ENCODE data around the gene FLNC.

The FLNC gene

GRCh38 chr7:128865303-128865702, 35.1 kb downstream of the FLNC start:
- Histone ChIP-seq H3K4me1 (ENCODE audit: insufficient read depth, low read length) (peaks cover 6% of the 10 kb centered on the region), H3K9me3 (ENCODE audit: control insufficient read depth, insufficient read depth, low read length) (no peaks in the 10 kb centered on the region), H3K9ac (ENCODE audit: low read depth, low read length) (no peak overlapping the region), H3K36me3 (ENCODE audit: insufficient read depth, low read length) (no peaks in the 10 kb centered on the region)

DNA sequence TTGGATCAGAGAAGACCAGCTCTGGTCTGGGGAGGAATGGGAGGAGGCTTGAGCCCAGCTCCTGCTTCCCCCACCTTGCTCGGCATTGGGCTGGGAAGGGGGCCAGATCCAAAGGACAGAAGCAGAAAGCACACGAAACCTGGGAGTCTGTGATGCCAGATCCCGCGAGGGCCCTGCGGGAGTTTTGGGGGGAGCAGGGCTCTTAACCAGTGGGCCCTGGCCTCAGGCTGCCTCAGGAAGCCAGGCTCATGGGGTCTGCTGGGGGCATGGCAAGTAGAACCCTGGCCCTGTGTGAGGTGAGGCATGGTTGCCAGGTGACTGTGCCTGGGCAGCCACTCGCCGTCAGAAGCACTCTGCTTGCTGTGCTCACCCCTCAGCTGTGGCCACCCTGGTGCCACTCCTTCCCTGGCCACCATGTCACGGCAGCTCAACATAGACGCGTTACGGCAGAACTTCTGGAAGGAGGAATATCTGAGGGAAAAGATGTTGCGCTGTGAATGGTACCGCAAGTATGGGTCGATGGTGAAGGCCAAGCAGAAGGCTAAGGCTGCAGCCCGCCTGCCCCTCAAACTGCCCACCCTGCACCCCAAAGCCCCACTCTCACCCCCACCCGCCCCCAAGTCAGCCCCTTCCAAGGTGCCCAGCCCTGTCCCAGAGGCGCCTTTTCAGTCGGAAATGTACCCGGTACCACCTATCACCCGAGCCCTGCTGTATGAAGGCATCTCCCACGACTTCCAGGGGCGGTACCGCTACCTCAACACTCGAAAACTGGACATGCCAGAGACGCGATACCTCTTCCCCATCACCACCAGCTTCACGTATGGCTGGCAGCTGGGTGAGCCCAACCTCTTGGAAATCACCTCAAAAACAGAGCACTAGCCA, 36.0 kb downstream of the FLNC start:
- Histone ChIP-seq H3K36me3 (ENCODE audit: insufficient read depth, low read length) (no peaks in the 10 kb centered on the region), H3K9ac (ENCODE audit: low read depth, low read length) (no peak overlapping the region), H3K9me3 (ENCODE audit: control insufficient read depth, insufficient read depth, low read length) (no peaks in the 10 kb centered on the region), H3K4me1 (ENCODE audit: insufficient read depth, low read length) (no peaks in the 10 kb centered on the region; the same call in 1 of the 2 replicates)

DNA sequence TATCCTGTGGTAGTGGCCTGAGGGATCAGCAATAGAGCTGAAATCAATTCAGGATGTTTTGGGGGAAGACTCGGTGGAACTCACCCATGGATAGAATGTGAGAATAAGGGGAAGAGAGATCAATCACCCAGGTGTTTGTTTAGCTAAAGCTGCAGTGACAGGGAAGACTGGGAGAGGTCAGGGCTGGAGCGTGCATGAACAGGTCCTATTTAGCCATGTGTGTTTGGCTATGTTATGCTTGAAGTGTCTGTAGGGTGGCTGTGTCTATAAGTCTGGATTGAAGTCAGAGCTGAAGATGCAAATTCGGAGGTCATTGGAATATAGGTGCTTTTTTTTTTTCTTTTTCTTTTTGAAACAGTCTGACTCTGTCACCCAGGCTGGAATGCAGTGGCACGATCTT, 37.0 kb downstream of the FLNC start:
- Histone ChIP-seq H3K4me1 (ENCODE audit: insufficient read depth, low read length) (peaks cover 2% of the 10 kb centered on the region; the same call in 1 of the 2 replicates), H3K9ac (ENCODE audit: low read depth, low read length) (no peak overlapping the region), H3K36me3 (ENCODE audit: insufficient read depth, low read length) (no peaks in the 10 kb centered on the region), H3K9me3 (ENCODE audit: control insufficient read depth, insufficient read depth, low read length) (no peaks in the 10 kb centered on the region)

GRCh38 chr7:128867842-128868623, 37.8 kb downstream of the FLNC start:
- Histone ChIP-seq H3K36me3 (ENCODE audit: insufficient read depth, low read length) (no peaks in the 10 kb centered on the region), H3K9ac (ENCODE audit: low read depth, low read length) (no peak overlapping the region; the same call in 1 of the 2 replicates), H3K9me3 (ENCODE audit: control insufficient read depth, insufficient read depth, low read length) (no peaks in the 10 kb centered on the region), H3K4me1 (ENCODE audit: insufficient read depth, low read length) (peaks cover 3% of the 10 kb centered on the region; the same call in 1 of the 2 replicates)

- Histone ChIP-seq H3K4me1 (ENCODE audit: insufficient read depth, low read length) (peaks cover 3% of the 10 kb centered on the region; the same call in 1 of the 2 replicates), H3K36me3 (ENCODE audit: insufficient read depth, low read length) (no peaks in the 10 kb centered on the region), H3K9ac (ENCODE audit: low read depth, low read length) (peak overlapping the region; percentile 69)
Observed at GRCh38 chr7:128868624-128869137, 38.5 kb downstream of the FLNC start.

DNA sequence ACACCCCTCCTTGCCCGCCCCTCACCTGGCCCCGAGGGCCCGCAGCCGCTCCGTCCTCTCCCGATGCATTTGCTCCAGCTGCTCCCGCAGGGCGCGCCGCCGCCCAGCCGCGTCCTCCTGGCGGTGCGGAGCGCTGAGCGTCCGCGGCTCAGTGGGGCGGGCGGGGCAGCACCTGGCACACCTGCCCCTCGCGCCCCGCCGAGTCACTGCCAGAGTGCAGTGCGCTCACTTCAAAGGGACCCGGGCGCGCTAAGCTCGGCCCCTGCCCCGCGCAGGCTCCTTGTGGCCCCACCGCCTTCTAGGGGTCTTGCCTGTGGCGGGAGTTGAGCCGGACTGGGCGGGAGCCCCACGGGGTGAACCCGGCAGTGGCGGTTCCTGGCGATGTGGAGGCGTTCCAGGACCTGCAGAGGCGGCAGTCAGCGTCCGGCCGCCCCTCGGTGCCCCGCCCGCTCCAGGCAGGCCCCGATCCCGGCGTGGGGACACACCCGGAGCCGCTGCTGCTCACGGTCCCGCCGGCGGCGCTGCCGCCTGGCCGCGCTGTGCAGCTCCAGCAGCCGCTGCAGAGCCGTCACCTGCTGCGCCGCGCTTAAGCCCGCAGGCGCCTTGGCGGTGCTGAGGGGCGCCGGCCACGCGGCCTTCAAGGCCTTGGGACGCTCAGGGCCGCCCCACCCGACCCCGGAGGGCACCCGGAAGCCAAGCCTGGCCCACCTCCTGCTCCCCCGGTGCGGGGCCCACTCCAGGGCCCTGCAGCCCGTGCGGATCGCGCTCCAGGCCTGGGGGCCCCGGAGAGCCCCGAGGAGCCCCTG, 39.1 kb downstream of the FLNC start:
- Histone ChIP-seq H3K4me1 (ENCODE audit: insufficient read depth, low read length) (peaks cover 3% of the 10 kb centered on the region; the same call in 1 of the 2 replicates), H3K9me3 (ENCODE audit: control insufficient read depth, insufficient read depth, low read length) (no peaks in the 10 kb centered on the region), H3K9ac (ENCODE audit: low read depth, low read length) (peak overlapping the region; percentile 69), H3K36me3 (ENCODE audit: insufficient read depth, low read length) (no peaks in the 10 kb centered on the region)

More at GRCh38 chr7:128868624-128869137, 38.5 kb downstream of the FLNC start:
- no peaks in the 10 kb centered on the region for H3K9me3 ChIP-seq (ENCODE audit: control insufficient read depth, insufficient read depth, low read length)

GRCh38 chr7:128869944-128870285, 39.7 kb downstream of the FLNC start:
- peak overlapping the region; percentile 69; the same call in 1 of the 2 replicates for H3K9ac ChIP-seq (ENCODE audit: low read depth, low read length)
- H3K36me3 ChIP-seq (ENCODE audit: insufficient read depth, low read length): no peaks in the 10 kb centered on the region
- H3K9me3 ChIP-seq (ENCODE audit: control insufficient read depth, insufficient read depth, low read length): no peaks in the 10 kb centered on the region
- H3K4me1 ChIP-seq (ENCODE audit: insufficient read depth, low read length): peaks cover 3% of the 10 kb centered on the region; the same call in 1 of the 2 replicates

DNA sequence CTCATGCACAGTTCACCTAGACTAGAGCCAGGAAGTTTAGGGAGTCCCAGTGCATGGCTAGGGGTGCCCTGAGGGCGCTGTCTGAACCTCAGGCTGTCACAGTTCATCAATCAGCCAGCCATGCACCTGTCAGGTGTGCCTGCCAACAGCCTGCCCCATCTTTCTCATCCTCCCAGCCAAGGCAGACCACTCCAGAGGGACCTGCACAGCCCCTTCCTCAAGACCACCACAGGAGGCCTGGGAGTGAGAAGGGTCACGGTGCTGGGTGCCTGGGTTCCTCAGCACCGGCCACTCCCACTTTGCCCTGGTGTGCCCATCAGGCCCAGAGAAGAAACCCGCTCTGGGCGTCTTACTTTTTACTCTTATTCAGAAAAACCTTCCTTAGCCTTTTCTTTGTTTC, 40.8 kb downstream of the FLNC start:
- Histone ChIP-seq H3K9me3 (ENCODE audit: control insufficient read depth, insufficient read depth, low read length) (no peaks in the 10 kb centered on the region), H3K36me3 (ENCODE audit: insufficient read depth, low read length) (no peaks in the 10 kb centered on the region), H3K9ac (ENCODE audit: low read depth, low read length) (no peak overlapping the region), H3K4me1 (ENCODE audit: insufficient read depth, low read length) (peaks cover 3% of the 10 kb centered on the region; the same call in 1 of the 2 replicates)

- Histone ChIP-seq H3K36me3 (ENCODE audit: insufficient read depth, low read length) (no peaks in the 10 kb centered on the region), H3K9ac (ENCODE audit: low read depth, low read length) (no peak overlapping the region), H3K4me1 (ENCODE audit: insufficient read depth, low read length) (peaks cover 3% of the 10 kb centered on the region; the same call in 1 of the 2 replicates), H3K9me3 (ENCODE audit: control insufficient read depth, insufficient read depth, low read length) (no peaks in the 10 kb centered on the region)
Observed at GRCh38 chr7:128872394-128872824, 42.2 kb downstream of the FLNC start.

DNA sequence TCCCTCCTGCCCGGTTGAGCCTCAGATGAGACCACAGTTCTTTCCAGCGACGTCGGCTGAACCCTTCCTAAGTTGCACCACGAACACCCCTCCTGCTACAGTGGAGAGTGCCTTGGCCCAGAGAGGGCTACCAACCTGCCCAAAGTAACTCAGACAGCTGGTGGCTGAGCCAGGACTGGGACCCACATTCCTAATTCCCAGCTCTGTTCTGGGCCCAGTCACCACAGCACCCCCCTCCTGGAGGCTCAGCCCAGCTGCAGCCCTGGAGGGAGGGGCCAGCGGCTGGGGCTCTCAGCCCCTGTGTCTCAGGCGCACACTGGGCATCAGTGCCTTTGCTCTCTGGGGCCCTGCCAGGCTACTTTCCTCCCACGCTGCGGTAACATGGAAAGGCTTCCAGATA, 43.0 kb downstream of the FLNC start:
- peaks cover 3% of the 10 kb centered on the region; the same call in 1 of the 2 replicates for H3K4me1 ChIP-seq (ENCODE audit: insufficient read depth, low read length)
- no peaks in the 10 kb centered on the region for H3K9me3 ChIP-seq (ENCODE audit: control insufficient read depth, insufficient read depth, low read length)
- H3K9ac ChIP-seq (ENCODE audit: low read depth, low read length): no peak overlapping the region
- no peaks in the 10 kb centered on the region for H3K36me3 ChIP-seq (ENCODE audit: insufficient read depth, low read length)

DNA sequence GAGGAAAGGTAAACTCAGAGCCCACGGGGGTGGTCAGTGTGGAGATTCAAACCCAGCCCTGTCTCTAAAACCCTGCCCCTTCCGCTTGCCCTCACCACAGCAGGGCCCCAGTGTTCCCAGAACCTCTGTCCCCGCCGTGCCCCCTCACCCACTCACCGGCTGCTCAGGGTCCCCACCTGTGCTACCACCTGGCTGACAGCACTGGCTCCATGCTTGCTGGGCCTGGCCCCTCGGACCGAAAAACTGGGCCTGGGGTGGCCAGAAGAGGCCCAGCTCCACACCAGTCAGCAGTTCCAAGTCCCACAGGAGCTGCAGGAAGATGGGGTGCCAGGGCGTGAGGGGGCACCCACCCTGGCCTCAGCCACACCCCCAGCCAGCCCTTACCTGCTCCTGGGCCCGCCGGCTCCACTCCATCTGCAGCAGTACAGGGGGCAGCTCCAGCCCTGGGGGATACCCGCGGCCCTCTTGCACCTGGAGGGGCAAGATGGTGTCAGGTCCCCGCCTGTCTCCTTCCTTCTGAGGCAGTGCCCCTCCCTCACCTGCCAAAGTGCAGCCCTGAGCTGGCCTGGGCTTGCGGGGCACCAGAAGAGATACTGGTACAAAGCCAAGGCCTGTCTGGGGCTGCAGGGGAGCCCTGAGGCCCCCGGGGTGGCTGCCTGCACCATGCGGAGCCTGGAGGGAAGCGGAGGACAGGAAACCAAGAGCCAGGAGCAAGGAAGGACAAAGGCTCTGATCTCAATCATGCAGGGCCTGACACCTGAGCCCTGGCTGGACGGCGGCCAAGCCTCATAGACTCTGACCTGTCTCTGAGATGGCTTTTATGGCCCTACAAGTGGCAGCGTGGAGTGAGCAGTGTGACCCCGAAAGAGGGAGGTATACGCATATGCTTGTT, 44.2 kb downstream of the FLNC start:
- peaks cover 3% of the 10 kb centered on the region; the same call in 1 of the 2 replicates for H3K4me1 ChIP-seq (ENCODE audit: insufficient read depth, low read length)
- H3K9ac ChIP-seq (ENCODE audit: low read depth, low read length): no peak overlapping the region
- no peaks in the 10 kb centered on the region for H3K36me3 ChIP-seq (ENCODE audit: insufficient read depth, low read length)
- no peaks in the 10 kb centered on the region for H3K9me3 ChIP-seq (ENCODE audit: control insufficient read depth, insufficient read depth, low read length)

DNA sequence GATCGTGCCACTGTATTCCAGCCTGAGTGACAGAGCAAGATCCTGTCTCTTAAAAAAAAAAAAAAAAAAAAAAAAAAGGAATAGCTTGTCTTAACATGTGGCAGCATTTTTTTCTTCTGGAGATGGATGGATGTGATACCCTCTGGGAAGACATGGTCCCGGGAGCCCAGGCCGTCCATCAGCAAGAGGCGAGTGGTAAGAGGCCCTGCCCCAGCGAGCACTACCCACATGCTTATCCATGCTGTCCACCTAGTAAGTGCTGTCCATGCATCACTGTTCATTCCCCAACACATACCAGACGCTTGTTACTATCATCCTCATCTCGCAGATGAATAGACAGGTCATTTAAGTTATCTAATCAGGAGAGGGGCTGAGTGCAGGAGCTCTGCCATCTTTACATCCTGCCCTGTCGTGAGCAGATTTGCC, 45.3 kb downstream of the FLNC start:
- Histone ChIP-seq H3K36me3 (ENCODE audit: insufficient read depth, low read length) (no peaks in the 10 kb centered on the region), H3K9me3 (ENCODE audit: control insufficient read depth, insufficient read depth, low read length) (no peaks in the 10 kb centered on the region), H3K4me1 (ENCODE audit: insufficient read depth, low read length) (peaks cover 3% of the 10 kb centered on the region; the same call in 1 of the 2 replicates), H3K9ac (ENCODE audit: low read depth, low read length) (no peak overlapping the region)

DNA sequence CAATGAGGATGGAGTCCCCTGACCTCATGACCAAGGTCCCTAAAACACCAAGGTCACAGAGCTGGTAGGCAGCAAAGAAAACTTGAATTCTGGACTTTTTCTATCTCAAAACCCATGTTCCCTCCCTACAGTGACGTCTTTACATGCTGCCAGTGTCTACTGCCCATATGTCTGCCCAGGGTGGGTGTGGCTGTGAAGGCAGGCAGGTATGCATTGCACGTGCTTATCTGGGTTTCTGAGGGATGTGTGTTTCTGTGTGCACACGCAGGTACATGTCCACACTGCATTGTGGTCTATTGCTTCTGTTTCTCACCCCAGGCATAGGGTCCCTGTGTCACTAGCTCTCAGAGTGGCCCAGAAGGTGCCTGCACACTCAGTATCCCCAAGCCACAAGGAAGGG, 45.9 kb downstream of the FLNC start:
- Histone ChIP-seq H3K36me3 (ENCODE audit: insufficient read depth, low read length) (no peaks in the 10 kb centered on the region), H3K9ac (ENCODE audit: low read depth, low read length) (no peak overlapping the region), H3K9me3 (ENCODE audit: control insufficient read depth, insufficient read depth, low read length) (no peaks in the 10 kb centered on the region), H3K4me1 (ENCODE audit: insufficient read depth, low read length) (peaks cover 3% of the 10 kb centered on the region; the same call in 1 of the 2 replicates)

All from ES-I3 (cell line).